GM19238 (cell line): ENCODE measurements around the gene LEMD1.
A peak's percentile ranks its signal among the peaks of the same experiment; 100 is the strongest.

Experiments
- DNase-seq: peaks from one replicate; pipeline ENCODE4 v3.0.0; 2011; ENCODE audit warnings: low spot score; ENCODE audit not compliant: insufficient read length

Gene LEMD1

DNA sequence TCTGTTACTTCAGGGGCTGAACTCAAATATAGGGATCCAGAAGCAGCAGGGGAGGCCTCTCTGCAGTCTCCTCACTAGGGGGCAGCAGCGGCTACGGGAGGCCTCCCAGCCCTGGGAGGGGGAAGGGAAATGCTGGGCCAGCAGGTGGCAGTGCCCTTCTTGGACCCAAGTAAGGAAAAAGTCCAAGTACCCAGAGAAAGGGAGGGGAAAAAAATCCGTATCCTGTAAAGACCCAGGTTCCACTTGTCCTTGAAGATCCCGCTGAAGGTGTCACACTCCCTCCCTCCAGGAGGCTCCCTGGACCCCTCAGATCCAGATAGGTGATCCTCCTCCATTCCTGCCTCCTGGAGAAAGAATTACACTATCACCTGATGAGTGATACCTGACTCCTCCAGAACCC is 86.2 kb downstream of the LEMD1 start:
- DNase-seq = peak; percentile 64

DNA sequence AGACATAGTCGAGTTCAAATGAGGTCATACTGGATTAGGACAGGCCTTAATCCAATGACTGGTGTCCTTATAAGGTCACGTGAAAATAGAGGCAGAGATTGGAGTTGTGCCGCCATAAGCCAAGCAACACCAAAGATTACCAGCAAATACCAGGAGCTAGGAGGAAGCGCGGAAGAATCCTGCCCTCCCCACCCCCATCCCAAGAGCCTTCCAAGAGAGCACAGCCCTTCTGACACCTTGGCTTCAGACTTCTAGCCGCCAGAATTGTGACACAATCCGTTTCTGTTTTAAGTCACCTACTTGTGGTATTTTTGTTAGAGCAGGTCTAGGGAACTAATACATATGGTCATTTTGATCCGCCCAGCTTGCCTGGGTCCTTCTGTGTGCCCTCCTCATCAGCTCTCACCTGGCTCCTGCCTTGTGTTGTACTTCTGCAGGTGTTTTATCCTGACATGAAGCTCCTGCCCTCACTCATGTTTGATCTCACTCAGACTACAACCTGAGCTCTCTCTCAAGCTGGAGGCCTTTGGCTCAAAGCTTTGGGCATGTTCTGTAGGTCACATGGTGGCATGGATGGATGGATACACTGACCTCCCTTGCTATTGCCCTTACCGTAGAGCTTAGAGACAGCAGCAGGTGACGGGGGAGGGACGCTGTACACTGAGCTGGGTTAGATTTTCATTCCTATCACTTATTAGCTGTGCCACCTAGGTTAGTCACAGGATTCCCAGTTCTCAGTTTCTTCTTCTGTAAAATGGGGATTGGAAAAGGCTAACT is 89.7 kb downstream of the LEMD1 start:
- DNase-seq = no peak
